GM19099 (cell line): Measurements from ENCODE around the gene ITPK1.

Experiments used
- POLR2A ChIP-seq: IDR thresholded peaks from 3 replicates; pipeline ENCODE4 v1.6.1; 2011; ENCODE audit warnings: low read depth; ENCODE audit not compliant: insufficient read length; ENCODE audit errors: extremely low read depth

ITPK1 gene

DNA sequence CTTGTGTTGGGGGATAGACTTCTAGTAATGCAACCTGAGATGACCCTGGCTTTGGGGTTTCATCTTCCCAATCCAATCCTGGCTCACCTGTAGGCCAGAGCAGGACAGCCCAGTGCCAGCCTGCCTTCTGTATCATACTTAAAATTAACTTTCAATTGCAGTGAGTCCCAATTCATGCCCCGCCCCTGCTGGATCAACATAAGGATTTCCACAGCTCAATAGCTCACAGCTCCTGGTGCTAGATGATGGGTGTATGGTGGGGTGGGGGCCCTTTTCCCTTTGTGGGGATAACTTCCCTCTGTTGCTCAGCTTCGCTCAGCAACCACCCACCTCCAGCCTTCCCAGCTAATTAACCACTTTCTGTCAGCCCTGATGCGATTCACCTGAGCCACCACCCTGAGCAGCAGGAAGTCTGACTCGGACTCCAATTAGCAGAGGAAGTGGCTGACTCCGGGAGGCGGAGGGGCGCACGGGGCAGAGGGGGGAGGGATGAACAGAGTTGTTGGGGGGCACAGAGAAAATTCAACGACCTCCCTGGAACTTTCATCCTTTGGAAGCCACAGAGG, 217.1 kb downstream of the ITPK1 start:
- no peak for TF ChIP-seq POLR2A

DNA sequence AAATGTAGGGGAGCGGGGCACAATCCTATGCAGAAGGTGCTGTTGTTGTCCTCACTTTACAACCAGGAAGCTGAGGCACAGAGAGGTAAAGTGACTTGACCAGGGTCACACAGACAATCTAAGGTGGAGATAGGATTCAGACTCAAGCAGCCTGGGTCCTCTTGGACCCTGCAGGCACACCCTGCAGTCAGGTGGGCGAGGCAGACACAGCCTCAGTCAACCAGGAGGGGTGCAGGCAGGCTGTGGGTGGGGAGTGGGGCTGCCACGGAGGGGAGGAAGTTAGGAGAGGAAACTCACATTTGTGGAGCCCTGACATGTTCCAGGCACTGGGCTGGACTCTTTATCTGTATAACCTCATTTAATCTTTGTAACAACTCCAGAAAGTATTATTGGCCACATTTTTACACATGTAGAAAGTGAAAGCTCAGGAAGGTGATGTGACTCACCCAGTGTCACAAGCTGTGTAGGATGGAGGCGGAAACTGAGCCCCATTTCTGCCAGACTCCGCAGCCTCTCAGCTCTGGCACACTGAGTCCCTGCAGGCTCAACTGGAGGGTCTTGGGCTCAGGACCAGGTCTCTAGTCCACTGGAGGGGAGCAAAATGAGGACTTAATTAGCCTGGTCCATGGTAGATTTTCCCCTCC, 217.7 kb downstream of the ITPK1 start:
- no peak for TF ChIP-seq POLR2A

DNA sequence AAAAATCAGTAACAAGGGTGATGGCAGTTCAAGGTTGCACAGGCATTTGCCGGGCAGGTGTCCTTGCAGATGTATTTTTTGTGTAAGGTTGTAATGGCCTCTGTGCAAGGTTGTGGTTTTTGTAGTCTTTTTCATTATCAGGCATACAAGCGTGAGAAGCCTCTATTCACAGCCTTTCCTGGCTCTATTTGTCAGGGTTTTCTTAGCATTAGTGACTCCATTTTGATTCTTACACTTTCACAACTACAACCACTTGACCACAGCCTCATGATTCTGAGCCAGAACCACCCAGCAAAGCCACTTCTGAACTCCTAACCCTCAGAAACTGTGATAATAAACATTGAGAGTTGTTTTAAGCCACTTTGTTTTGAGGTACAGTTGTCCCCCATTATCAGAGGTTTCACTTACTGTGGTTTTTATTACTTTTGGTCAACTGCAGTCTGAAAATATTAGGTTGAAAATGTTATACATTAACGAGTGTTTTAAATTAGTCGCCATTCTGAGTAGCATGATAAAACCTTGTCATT, 220.3 kb downstream of the ITPK1 start:
- no peak for TF ChIP-seq POLR2A

DNA sequence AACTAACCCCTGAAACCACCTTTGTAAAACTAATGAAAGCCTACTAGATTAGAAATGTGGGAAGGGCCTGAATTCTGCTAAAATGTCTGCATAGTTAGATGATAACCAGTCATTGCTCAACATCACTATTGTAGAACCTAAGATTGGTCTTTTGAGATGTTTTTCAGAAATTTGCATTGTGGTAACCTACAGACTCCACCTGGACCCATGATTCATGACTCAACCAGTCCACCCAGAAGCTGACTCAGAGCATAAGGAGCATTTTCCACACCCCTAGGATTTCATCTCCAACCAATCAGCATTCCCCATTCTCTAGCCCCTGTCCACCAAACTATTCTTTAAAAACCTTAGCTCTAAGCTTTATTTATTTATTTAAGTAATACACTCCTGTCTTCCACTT, 223.1 kb downstream of the ITPK1 start:
- TF ChIP-seq POLR2A = no peak

DNA sequence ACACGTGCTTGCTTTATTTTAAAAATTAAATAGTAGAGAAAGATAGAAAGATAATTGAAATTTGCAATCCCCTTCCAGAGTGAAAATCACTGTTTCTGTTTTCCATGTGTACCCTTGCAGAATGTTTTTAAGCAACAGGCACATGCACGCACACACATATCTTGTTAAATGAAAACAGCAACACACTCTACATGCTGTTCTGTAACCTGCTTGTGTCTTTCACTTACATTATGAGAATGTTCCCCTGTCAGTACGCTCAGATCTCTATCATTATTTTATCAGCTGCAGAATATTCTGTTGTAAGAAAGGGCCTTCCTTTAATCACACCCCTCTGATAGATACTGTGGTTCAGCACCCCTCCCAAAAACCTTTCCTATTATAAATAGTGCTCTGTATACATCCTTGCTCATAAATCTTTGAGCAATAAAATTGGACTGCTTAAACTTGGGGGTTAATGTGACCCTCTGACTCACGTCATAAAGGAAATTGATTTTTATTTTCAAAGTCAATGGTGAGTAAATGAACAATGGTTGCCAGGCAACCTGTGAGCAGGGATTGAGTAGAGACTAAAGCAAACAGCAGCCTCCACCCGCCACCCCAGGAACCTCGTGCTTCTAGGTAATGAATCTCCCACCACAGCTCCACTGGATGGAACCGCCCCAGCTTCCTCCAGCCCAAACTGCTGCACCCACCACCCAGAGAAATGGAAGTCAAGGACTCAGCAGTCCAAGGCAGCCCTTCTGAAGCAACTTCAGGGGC, 224.7 kb downstream of the ITPK1 start:
- TF ChIP-seq POLR2A = no peak

DNA sequence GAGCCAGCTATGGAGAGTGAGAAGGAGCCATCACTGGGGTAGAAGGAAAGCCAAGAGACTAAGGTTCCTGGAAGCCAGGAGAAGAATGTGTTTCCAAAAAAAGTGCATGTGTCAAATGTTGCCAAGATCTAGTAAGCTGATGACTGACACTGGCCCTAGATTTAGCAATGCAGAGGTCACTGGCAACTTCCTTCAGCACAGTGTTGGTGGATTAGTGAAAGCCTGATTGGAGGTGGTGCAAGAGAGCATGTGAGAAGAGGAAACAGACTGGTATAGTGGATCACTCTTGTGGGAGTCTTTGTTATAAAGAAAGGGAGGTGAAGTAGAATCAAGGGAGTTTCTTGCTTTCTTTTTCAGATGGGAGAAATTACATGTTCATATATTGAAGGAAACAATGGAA, 226.8 kb downstream of the ITPK1 start:
- no peak for TF ChIP-seq POLR2A

DNA sequence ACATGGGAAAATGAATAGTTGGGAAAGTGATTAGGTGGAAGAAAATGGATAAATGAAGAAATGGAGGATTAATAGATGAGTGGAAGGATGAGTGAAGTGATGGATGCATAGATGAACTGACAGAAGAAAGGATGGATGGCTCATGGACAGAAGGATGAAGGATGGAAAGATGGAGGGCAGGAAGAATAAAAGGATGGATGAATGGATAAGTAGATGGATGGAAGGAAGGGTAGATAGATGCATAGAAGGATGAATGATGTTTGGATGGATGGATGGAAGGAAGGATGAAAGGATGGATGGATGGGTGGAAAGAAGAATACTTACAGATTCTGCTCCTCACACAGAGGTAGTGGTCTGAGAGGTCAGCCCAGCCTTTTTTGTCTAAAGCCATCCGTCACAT, 228.6 kb downstream of the ITPK1 start:
- no peak for TF ChIP-seq POLR2A
